Measurements from ENCODE around the gene KRTAP1-3. TPM values are rescaled to one million over a fixed set of nuclear protein-coding genes. Genes with fewer than 3 reads are reported as not detected.
A peak's percentile ranks its signal among the peaks of the same experiment; 100 is the strongest.

KRTAP1-3 gene
- total RNA-seq, 5 donors from 2014 or later (not counting 1 experiment from before 2014, with no cell fraction given), result not detected

DNA sequence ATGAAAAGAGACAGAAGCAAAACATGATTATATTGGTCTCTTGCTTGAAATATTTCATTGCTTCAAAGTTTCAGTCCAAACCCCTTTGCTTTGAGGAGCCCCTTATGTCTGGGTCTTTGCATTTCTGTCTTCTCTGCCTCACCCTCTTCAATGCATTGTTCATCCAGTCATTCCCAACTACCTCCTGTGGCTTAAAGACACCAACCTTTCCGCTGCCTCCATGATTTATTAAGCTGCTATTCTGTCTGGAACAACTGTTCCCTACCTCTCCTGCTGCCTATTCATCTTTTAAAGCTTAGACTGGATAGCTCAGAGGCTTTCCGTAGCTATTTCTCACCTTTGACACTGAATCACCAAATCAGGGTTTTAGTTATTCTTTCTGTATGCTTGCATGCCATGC lies 37.3 kb downstream of the KRTAP1-3 start:
- Histone ChIP-seq H3K9me3 (no peaks in the 10 kb centered on the region), H3K27me3 (replicated peaks in 1 of 2; ENCODE audit: control insufficient read depth in 2 of 2, extremely low read depth in 1 of 2, insufficient read depth in 2 of 2, low read length in 1 of 2) (peaks cover 6 to 12% of the 10 kb centered on the region in 2 experiments), H3K27ac (ENCODE audit: low read length) (no peak overlapping the region), H3K36me3 (ENCODE audit: control insufficient read depth in 2 of 2, extremely low read depth in 1 of 2, insufficient read depth in 1 of 2, low read length in 1 of 2) (no peaks in the 10 kb centered on the region), H3K4me1 (ENCODE audit: control insufficient read depth in 1 of 2, extremely low read depth in 1 of 2, insufficient read depth in 2 of 2, low read length in 2 of 2) (no peaks in the 10 kb centered on the region), H3K4me3 (ENCODE audit: control insufficient read depth in 1 of 2, extremely low read depth in 1 of 2, low read length in 1 of 2) (no peak overlapping the region)
- no peaks in the 10 kb centered on the region for H3K4me1 Mint-ChIP-seq
- ChIA-PET CTCF (no interaction called here), POLR2A (interaction anchor here in 1 of 2 donors (0.5 kb wide), 1 partner anchor 357 kb away, joined by 3 read pairs; no protein-coding TSS in a partner anchor)
- no peaks in the 10 kb centered on the region for H3K36me3 Mint-ChIP-seq
- H3K4me3 Mint-ChIP-seq, result no peak overlapping the region
- H3K27ac Mint-ChIP-seq, result no peak overlapping the region
- ATAC-seq (replicated peaks in 1 of 4) (no peak), DNase-seq (no peak)
- 45% methylated on average over 1 of the region's 2 CpGs for WGBS (ENCODE audit: insufficient coverage)
- H3K9me3 Mint-ChIP-seq, result no peaks in the 10 kb centered on the region
- peaks cover 53 to 57% of the 10 kb centered on the region in 2 donors for H3K27me3 Mint-ChIP-seq

DNA sequence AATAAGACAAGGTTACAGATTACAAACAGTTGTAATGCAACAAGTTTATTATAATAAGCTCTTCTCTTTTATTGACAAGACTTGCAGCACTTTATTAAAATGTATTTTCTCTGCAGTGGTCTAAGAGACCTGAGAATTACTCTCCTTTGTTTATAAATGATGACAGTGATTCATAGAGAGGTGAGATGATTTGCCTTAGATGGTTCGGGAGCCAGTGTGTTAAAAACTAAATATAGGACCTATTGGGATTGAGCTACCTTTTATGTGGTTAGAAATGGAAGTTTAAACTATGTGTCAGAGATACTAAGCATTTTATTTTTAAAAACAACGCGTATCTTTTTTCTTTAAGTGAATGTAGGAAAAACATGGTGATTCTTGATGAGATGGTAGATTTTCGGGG lies 37.8 kb downstream of the KRTAP1-3 start:
- H3K9me3 ChIP-seq, result no peaks in the 10 kb centered on the region
- no peak overlapping the region for H3K4me3 ChIP-seq (ENCODE audit: control insufficient read depth in 1 of 2, extremely low read depth in 1 of 2, low read length in 1 of 2)
- 14% methylated on average over 1 of the region's 4 CpGs for WGBS (ENCODE audit: insufficient coverage)
- H3K27me3 Mint-ChIP-seq, result peaks cover 55 to 56% of the 10 kb centered on the region in 2 donors
- H3K4me1 Mint-ChIP-seq, result no peaks in the 10 kb centered on the region
- no peak overlapping the region for H3K27ac Mint-ChIP-seq
- no peak overlapping the region for H3K4me3 Mint-ChIP-seq
- POLR2A ChIA-PET, result no interaction called here
- no peaks in the 10 kb centered on the region for H3K4me1 ChIP-seq (ENCODE audit: control insufficient read depth in 1 of 2, extremely low read depth in 1 of 2, insufficient read depth in 2 of 2, low read length in 2 of 2)
- CTCF ChIA-PET, result no interaction called here
- peaks cover 6 to 8% of the 10 kb centered on the region in 2 experiments for H3K27me3 ChIP-seq (replicated peaks in 1 of 2; ENCODE audit: control insufficient read depth in 2 of 2, extremely low read depth in 1 of 2, insufficient read depth in 2 of 2, low read length in 1 of 2)
- H3K9me3 Mint-ChIP-seq, result no peaks in the 10 kb centered on the region
- no peak for DNase-seq
- H3K36me3 Mint-ChIP-seq, result no peaks in the 10 kb centered on the region
- H3K36me3 ChIP-seq (ENCODE audit: control insufficient read depth in 2 of 2, extremely low read depth in 1 of 2, insufficient read depth in 1 of 2, low read length in 1 of 2), result no peaks in the 10 kb centered on the region
- H3K27ac ChIP-seq (ENCODE audit: low read length), result no peak overlapping the region
- no peak for ATAC-seq (replicated peaks in 1 of 4)

DNA sequence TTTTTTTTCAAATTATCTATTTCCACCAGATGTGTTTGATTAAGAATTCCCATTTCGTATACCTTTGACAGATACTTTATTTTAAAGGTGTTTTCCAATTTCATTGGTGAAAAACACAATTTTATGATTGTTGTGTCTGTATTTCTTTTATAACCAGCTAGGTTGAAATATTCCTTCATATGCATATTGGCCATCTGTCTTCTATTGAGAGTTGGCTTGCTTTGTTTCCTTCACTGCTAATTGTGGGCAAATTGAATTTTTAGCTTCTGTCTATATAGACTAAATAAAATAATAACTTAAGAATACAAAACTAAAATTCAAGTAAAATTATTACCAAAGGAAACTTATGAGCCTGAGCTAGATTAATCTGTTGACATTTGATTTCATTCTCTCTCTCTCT lies 39.6 kb downstream of the KRTAP1-3 start:
- Mint-ChIP-seq H3K4me3 (no peak overlapping the region), H3K36me3 (no peaks in the 10 kb centered on the region), H3K9me3 (no peaks in the 10 kb centered on the region), H3K27me3 (peaks cover 55 to 56% of the 10 kb centered on the region in 2 donors), H3K4me1 (no peaks in the 10 kb centered on the region), H3K27ac (no peak overlapping the region)
- H3K36me3 ChIP-seq (ENCODE audit: control insufficient read depth in 2 of 2, extremely low read depth in 1 of 2, insufficient read depth in 1 of 2, low read length in 1 of 2), result no peaks in the 10 kb centered on the region
- no peak for DNase-seq
- H3K4me1 ChIP-seq (ENCODE audit: control insufficient read depth in 1 of 2, extremely low read depth in 1 of 2, insufficient read depth in 2 of 2, low read length in 2 of 2), result no peaks in the 10 kb centered on the region
- ATAC-seq (replicated peaks in 1 of 4), result no peak
- no peak overlapping the region for H3K27ac ChIP-seq (ENCODE audit: low read length)
- peaks cover 2% of the 10 kb centered on the region for H3K9me3 ChIP-seq
- no CpG with 5 or more reads among the region's 1 CpG for WGBS (ENCODE audit: insufficient coverage)
- ChIA-PET POLR2A (no interaction called here), CTCF (interaction anchor here in 1 of 2 donors (0.6 kb wide), 1 partner anchor 541 kb away, joined by 4 read pairs; no protein-coding TSS in a partner anchor)
- peaks cover 5 to 6% of the 10 kb centered on the region in 2 experiments for H3K27me3 ChIP-seq (replicated peaks in 1 of 2; ENCODE audit: control insufficient read depth in 2 of 2, extremely low read depth in 1 of 2, insufficient read depth in 2 of 2, low read length in 1 of 2)
- H3K4me3 ChIP-seq (ENCODE audit: control insufficient read depth in 1 of 2, extremely low read depth in 1 of 2, low read length in 1 of 2), result no peak overlapping the region

DNA sequence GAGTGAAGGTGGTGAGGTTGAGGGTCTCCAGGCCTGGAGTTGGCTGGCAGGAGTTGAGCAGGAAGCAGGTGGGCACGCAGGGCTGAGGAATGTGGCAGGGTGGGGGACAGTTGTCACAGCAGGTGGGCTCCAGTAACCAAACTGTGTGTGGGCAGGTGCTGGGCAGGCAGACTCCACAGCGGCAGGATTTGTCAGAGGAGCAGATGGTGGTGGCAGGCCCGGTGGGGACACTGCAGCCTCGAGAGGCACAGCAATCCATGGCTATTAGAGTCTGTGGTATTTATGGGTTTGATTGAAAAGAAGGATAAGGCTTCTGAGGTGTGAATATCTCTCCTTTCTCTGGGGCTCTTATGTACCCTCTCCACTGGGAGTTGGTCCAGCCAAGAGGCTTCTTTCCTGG lies 40.8 kb downstream of the KRTAP1-3 start, which contains the start of gene KRTAP3-3:
TSS of gene KRTAP3-3 (minus strand) at position 326 of the 400 bp plus-strand sequence. CDS start at position 259, 67 bp downstream.
- no peaks in the 10 kb centered on the region for H3K36me3 ChIP-seq (ENCODE audit: control insufficient read depth in 2 of 2, extremely low read depth in 1 of 2, insufficient read depth in 1 of 2, low read length in 1 of 2)
- ChIA-PET POLR2A (no interaction called here), CTCF (no interaction called here)
- DNase-seq (no peak), ATAC-seq (replicated peaks in 1 of 4) (no peak)
- 50% methylated on average over 1 of the region's 4 CpGs for WGBS (ENCODE audit: insufficient coverage)
- H3K9me3 Mint-ChIP-seq, result no peaks in the 10 kb centered on the region
- peak within 1 kb of the TSS in 1 of 2 donors; percentile 40 for H3K27ac Mint-ChIP-seq
- H3K9me3 ChIP-seq, result peaks cover 2% of the 10 kb centered on the region
- no peak within 1 kb of the TSS for H3K27ac ChIP-seq (ENCODE audit: low read length)
- H3K4me1 Mint-ChIP-seq, result no peaks in the 10 kb centered on the region
- no peak within 1 kb of the TSS for H3K4me3 Mint-ChIP-seq
- H3K4me1 ChIP-seq (ENCODE audit: control insufficient read depth in 1 of 2, extremely low read depth in 1 of 2, insufficient read depth in 2 of 2, low read length in 2 of 2), result no peaks in the 10 kb centered on the region
- peaks cover 0 to 6% of the 10 kb centered on the region in 2 experiments for H3K27me3 ChIP-seq (replicated peaks in 1 of 2; ENCODE audit: control insufficient read depth in 2 of 2, extremely low read depth in 1 of 2, insufficient read depth in 2 of 2, low read length in 1 of 2)
- H3K27me3 Mint-ChIP-seq, result peaks cover 48 to 53% of the 10 kb centered on the region in 2 donors
- H3K4me3 ChIP-seq (ENCODE audit: control insufficient read depth in 1 of 2, extremely low read depth in 1 of 2, low read length in 1 of 2), result no peak within 1 kb of the TSS
- H3K36me3 Mint-ChIP-seq, result no peaks in the 10 kb centered on the region

DNA sequence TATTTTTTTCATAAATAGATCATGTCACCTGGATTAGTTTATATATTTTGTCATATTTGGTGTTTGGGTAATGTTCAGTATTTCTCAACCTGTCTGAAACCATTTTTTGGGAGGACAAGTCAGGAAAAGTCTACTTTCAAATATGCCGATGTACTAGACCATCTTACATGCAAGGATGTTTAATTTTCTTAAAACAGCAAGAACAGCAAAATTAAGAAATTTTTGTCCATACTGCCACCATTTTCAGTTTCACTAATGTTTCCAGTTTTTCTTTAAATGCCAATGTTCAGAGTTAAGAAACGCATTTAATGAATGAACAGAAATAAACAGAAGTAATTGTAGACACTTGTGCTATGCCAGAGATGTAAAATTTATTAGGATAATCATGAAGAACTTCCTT lies 41.6 kb downstream of the KRTAP1-3 start:
- no peak overlapping the region for H3K27ac Mint-ChIP-seq
- no peaks in the 10 kb centered on the region for H3K4me1 Mint-ChIP-seq
- WGBS (ENCODE audit: insufficient coverage), result no CpG with 5 or more reads among the region's 2 CpGs
- H3K4me3 Mint-ChIP-seq, result no peak overlapping the region
- peaks cover 49 to 50% of the 10 kb centered on the region in 2 donors for H3K27me3 Mint-ChIP-seq
- Histone ChIP-seq H3K4me3 (ENCODE audit: control insufficient read depth in 1 of 2, extremely low read depth in 1 of 2, low read length in 1 of 2) (no peak overlapping the region), H3K27ac (ENCODE audit: low read length) (no peak overlapping the region), H3K36me3 (ENCODE audit: control insufficient read depth in 2 of 2, extremely low read depth in 1 of 2, insufficient read depth in 1 of 2, low read length in 1 of 2) (no peaks in the 10 kb centered on the region), H3K27me3 (replicated peaks in 1 of 2; ENCODE audit: control insufficient read depth in 2 of 2, extremely low read depth in 1 of 2, insufficient read depth in 2 of 2, low read length in 1 of 2) (peaks cover 0 to 6% of the 10 kb centered on the region in 2 experiments), H3K9me3 (peaks cover 2% of the 10 kb centered on the region), H3K4me1 (ENCODE audit: control insufficient read depth in 1 of 2, extremely low read depth in 1 of 2, insufficient read depth in 2 of 2, low read length in 2 of 2) (no peaks in the 10 kb centered on the region)
- CTCF ChIA-PET, result no interaction called here
- ATAC-seq (replicated peaks in 1 of 4) (no peak), DNase-seq (no peak)
- no peaks in the 10 kb centered on the region for H3K9me3 Mint-ChIP-seq
- POLR2A ChIA-PET, result interaction anchor here in 1 of 2 donors (0.6 kb wide), 1 partner anchor 11 kb away, joined by 3 read pairs; no protein-coding TSS in a partner anchor
- H3K36me3 Mint-ChIP-seq, result no peaks in the 10 kb centered on the region

DNA sequence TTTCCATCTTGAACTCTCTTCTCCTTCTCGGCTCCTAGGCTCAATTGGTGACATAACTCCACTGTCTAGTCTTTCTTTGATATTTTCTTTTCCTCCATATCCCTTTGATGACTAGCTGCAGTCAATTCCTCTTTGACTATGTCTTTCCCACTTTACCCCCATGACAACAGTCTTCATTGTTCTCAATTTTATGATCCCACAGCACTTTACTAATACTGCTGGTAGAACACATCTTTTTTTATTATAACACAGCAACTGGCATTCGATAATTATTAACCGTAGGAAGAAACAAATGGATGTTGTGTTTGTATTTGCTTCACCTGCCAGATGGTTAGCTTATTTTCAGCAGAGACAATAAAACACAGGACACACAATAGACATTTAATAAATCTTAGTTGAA lies 42.0 kb downstream of the KRTAP1-3 start:
- Histone ChIP-seq H3K4me1 (ENCODE audit: control insufficient read depth in 1 of 2, extremely low read depth in 1 of 2, insufficient read depth in 2 of 2, low read length in 2 of 2) (no peaks in the 10 kb centered on the region), H3K4me3 (ENCODE audit: control insufficient read depth in 1 of 2, extremely low read depth in 1 of 2, low read length in 1 of 2) (no peak overlapping the region), H3K27me3 (replicated peaks in 1 of 2; ENCODE audit: control insufficient read depth in 2 of 2, extremely low read depth in 1 of 2, insufficient read depth in 2 of 2, low read length in 1 of 2) (peaks cover 0 to 6% of the 10 kb centered on the region in 2 experiments), H3K9me3 (peaks cover 2% of the 10 kb centered on the region), H3K27ac (ENCODE audit: low read length) (no peak overlapping the region), H3K36me3 (ENCODE audit: control insufficient read depth in 2 of 2, extremely low read depth in 1 of 2, insufficient read depth in 1 of 2, low read length in 1 of 2) (no peaks in the 10 kb centered on the region)
- CTCF ChIA-PET, result no interaction called here
- 56% methylated on average over 1 of the region's 3 CpGs for WGBS (ENCODE audit: insufficient coverage)
- Mint-ChIP-seq H3K27ac (peak overlapping the region in 1 of 2 donors; percentile 29), H3K4me3 (no peak overlapping the region), H3K27me3 (peaks cover 46 to 47% of the 10 kb centered on the region in 2 donors), H3K36me3 (no peaks in the 10 kb centered on the region), H3K9me3 (no peaks in the 10 kb centered on the region), H3K4me1 (no peaks in the 10 kb centered on the region)
- POLR2A ChIA-PET, result interaction anchor here in 1 of 2 donors (0.6 kb wide), 1 partner anchor 10 kb away, joined by 3 read pairs; no protein-coding TSS in a partner anchor
- no peak for DNase-seq
- no peak for ATAC-seq (replicated peaks in 1 of 4)
